Measurements from ENCODE around the gene DYNC1I2. TPM values are rescaled to one million over a fixed set of nuclear protein-coding genes. Genes with fewer than 3 reads are reported as not detected.
A peak's percentile ranks its signal among the peaks of the same experiment; 100 is the strongest.
"Not testable (repeated sequence)": the region's sequence is repeated elsewhere in the genome, so short reads cannot be mapped to it uniquely, and the experiment has no call there.

The DYNC1I2 gene
- total RNA-seq, 1 experiment from 2014 or later, result 66.9 TPM

DNA sequence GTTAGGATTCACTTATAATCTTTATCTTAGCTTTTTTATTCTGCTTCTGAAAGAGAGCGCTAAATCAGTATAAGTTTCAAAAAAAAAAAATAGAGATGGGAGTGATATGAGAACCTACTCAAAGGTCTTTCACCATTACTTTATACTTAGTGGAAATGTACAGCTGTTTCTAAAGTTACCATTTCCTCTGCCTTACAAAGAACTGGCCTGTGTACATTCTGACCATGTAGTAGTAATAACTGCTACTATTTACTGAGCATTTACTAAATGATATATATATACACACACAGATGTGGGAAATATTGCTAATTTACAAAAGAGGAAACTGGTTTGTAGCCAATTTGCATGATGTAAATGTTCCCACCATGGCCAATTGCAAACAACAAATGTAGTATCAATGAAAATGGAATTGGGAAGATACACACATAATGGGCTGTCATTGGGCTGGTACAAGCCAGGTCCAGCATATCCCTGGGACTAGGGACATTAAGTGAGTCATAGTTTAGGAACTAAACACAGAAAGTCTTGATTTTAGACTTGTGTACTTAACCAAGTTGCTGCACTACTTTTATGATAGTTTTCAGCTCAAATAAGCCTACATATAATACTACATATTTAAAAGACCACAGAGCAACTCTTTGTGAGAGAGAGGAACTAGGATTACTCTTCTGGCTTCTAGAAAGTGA, 67.1 kb downstream of the DYNC1I2 start:
- DNase-seq (ENCODE audit: low read depth, low spot score), result no peak
- in situ Hi-C loops (cut with HindIII; ENCODE audit: low pct_unique_long_range_greater_than_20kb, low sequenced_read_pairs), result no loop called here

GRCh38 chr2:171758762-171759161, 71.5 kb downstream of the DYNC1I2 start:
- DNase-seq (ENCODE audit: low read depth, low spot score); in situ Hi-C loops (cut with HindIII; ENCODE audit: low pct_unique_long_range_greater_than_20kb, low sequenced_read_pairs): not testable (repeated sequence)

GRCh38 chr2:171761176-171761575, 73.9 kb downstream of the DYNC1I2 start:
- in situ Hi-C loops (cut with HindIII; ENCODE audit: low pct_unique_long_range_greater_than_20kb, low sequenced_read_pairs); DNase-seq (ENCODE audit: low read depth, low spot score): not testable (repeated sequence)

- in situ Hi-C loops (cut with HindIII; ENCODE audit: low pct_unique_long_range_greater_than_20kb, low sequenced_read_pairs), result no loop called here
- no peak for DNase-seq (ENCODE audit: low read depth, low spot score)
Observed at GRCh38 chr2:171762879-171763573, 75.8 kb downstream of the DYNC1I2 start.

GRCh38 chr2:171763602-171764001, 76.3 kb downstream of the DYNC1I2 start:
- DNase-seq (ENCODE audit: low read depth, low spot score), result no peak

GRCh38 chr2:171771463-171771862, 84.2 kb downstream of the DYNC1I2 start:
- DNase-seq (ENCODE audit: low read depth, low spot score), result no peak
- in situ Hi-C loops (cut with HindIII; ENCODE audit: low pct_unique_long_range_greater_than_20kb, low sequenced_read_pairs), result no loop called here

More at GRCh38 chr2:171763602-171764001, 76.3 kb downstream of the DYNC1I2 start:
- in situ Hi-C loops (cut with HindIII; ENCODE audit: low pct_unique_long_range_greater_than_20kb, low sequenced_read_pairs), result no loop called here

DNA sequence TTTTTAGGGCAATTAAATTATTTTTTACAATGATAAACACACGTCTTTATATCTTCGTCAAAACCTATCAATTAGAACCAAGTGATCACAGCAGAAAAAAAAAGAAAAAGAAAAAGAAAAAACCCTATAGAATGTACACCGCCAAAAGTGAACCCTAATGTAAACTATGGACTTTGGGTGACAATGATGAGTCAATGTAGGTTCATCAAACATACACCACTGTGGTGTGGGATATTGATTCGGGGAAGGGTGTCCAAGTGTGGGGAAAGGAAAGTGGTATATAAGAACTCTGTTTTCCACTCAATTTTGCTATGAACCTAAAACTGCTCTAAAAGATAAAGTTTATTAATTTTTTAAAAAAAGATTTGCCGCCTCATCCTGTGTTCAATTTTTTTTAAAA, 85.1 kb downstream of the DYNC1I2 start:
- in situ Hi-C loops (cut with HindIII; ENCODE audit: low pct_unique_long_range_greater_than_20kb, low sequenced_read_pairs), result no loop called here
- DNase-seq (ENCODE audit: low read depth, low spot score), result no peak

GRCh38 chr2:171774581-171774980, 87.3 kb downstream of the DYNC1I2 start:
- in situ Hi-C loops (cut with HindIII; ENCODE audit: low pct_unique_long_range_greater_than_20kb, low sequenced_read_pairs), result not testable (repeated sequence)

DNA sequence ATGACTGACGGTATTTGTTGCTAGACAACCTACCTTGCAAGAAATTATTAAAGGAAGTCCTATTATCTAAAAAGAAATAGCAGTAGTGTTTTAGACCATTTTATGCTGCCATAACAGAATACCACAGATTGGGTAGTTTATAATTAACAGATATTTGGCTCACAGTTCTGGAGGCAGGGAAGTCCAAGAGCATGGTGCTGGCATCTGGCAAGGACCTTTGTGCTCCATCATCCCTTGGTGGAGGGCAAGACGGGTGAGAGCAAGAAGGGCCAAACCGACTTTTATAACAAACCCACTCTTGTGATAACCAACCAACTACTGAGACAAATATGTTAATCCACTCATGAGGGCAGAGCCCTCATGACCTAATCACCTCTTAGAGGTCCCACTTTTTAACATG, 91.2 kb downstream of the DYNC1I2 start:
- in situ Hi-C loops (cut with HindIII; ENCODE audit: low pct_unique_long_range_greater_than_20kb, low sequenced_read_pairs), result no loop called here
- DNase-seq (ENCODE audit: low read depth, low spot score), result no peak

More at GRCh38 chr2:171774581-171774980, 87.3 kb downstream of the DYNC1I2 start:
- DNase-seq (ENCODE audit: low read depth, low spot score), result not testable (repeated sequence)

DNA sequence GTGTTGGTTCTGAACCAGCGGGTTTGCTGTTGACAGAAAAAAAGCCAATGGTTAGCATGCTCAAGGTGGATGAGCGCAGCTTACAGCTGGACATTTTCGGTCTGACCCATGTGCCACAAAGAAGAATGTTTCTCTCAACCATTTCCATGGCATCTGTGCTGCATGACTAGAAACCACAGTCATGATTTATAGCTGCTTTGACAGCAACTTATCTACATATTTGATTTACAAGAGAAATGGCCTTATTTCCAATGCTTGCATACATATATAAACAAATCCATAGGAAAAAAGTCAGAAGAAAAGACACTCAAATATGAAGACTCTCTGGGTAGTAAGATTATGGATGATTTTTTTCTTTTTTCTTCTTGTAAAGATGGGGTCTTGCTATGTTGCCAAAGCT, 98.2 kb downstream of the DYNC1I2 start:
- in situ Hi-C loops (cut with HindIII; ENCODE audit: low pct_unique_long_range_greater_than_20kb, low sequenced_read_pairs), result no loop called here
- DNase-seq (ENCODE audit: low read depth, low spot score), result no peak

- in situ Hi-C loops (cut with HindIII; ENCODE audit: low pct_unique_long_range_greater_than_20kb, low sequenced_read_pairs), result no loop called here
- no peak for DNase-seq (ENCODE audit: low read depth, low spot score)
Observed at GRCh38 chr2:171787333-171788072, 100.2 kb downstream of the DYNC1I2 start.

DNA sequence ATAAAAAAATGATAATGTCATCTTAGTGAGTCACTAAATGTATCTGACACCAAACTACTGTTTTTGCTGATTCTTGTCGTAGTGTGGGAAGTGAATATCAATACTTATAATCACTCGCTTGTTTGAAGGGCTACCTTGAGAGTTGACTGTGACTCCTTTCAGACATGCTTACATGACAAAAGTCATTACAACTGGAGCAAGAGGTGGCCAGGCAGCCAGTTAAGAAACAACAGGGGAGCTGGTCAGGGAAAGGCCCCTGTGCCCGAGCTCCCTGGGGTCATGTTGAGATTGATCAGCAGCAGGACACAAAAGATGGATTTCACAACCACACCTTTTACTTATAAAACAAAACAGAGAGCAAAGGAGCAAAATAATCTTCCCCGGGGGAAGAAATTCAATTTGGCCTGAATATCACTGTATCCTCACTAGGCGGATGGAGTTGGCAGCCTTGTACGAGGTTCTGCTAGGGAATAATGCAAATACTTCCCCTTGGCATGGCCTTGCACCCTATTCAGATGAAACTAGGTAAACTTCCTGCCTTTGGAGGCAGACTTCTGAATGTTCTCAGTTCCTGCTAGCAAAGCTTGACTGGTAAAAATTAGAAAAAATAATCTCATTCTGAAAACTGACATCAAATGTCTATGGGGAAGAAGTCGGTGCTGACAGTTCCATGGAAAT, 101.2 kb downstream of the DYNC1I2 start:
- in situ Hi-C loops (cut with HindIII; ENCODE audit: low pct_unique_long_range_greater_than_20kb, low sequenced_read_pairs), result no loop called here
- no peak for DNase-seq (ENCODE audit: low read depth, low spot score)

DNA sequence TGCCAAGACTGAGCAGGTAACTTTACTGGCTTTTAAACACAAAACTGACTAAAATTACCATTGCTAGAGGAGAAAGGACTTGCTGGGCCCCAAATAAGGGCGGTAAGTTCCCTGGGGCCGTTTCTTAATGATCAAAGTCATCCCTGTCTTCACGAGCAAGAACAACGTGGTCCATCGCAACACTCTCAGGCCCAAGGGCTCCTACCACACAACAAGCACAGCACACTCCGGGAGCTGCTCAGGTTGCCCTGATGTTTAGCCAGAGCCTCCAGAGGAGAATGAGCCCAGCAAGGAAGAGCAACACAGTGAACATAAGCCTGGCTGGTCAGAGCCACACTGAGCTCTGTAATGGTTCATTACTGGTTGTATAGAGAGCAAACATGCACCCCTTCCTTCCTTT, 102.7 kb downstream of the DYNC1I2 start:
- no peak for DNase-seq (ENCODE audit: low read depth, low spot score)
- in situ Hi-C loops (cut with HindIII; ENCODE audit: low pct_unique_long_range_greater_than_20kb, low sequenced_read_pairs), result no loop called here

GRCh38 chr2:171791361-171791760, 104.1 kb downstream of the DYNC1I2 start:
- no peak for DNase-seq (ENCODE audit: low read depth, low spot score)

GRCh38 chr2:171792157-171792556, 104.9 kb downstream of the DYNC1I2 start:
- DNase-seq (ENCODE audit: low read depth, low spot score), result no peak
- in situ Hi-C loops (cut with HindIII; ENCODE audit: low pct_unique_long_range_greater_than_20kb, low sequenced_read_pairs), result no loop called here

More at GRCh38 chr2:171791361-171791760, 104.1 kb downstream of the DYNC1I2 start:
- in situ Hi-C loops (cut with HindIII; ENCODE audit: low pct_unique_long_range_greater_than_20kb, low sequenced_read_pairs), result no loop called here

DNA sequence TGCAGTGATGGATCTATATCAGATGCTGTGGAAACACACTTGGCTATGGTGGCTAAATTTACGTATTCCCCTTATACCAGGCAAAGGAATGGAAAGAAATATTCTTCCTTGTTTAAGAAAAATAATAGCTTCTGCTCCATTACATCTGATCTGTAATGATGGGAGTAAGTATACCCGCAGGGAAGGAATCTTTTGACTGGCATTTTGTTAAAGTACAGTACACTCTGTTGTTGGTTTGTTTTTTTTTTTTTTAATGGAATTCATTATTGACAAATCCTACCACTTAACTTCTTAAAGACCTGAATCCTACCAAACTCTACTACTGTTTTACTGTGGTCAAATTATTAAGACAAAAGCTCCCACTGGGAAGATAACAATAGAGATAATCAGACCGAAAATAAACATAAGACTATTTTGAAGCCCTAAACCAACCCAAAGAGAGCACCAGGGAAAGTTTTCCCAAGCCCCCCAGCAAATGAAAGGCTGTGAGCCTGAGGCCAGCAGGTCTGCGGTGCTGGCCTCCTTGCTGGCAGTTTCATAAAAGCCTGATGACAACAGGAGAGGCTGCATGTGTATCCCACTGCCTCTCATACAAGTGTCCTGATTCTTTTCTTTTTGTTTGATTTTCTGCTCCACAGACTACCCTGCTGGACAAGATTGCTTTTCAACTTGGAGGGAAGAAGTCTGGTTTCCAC, 105.8 kb downstream of the DYNC1I2 start:
- in situ Hi-C loops (cut with HindIII; ENCODE audit: low pct_unique_long_range_greater_than_20kb, low sequenced_read_pairs), result no loop called here

More for the DNA sequence above, 105.8 kb downstream of the DYNC1I2 start:
- peak; percentile 42 for DNase-seq (ENCODE audit: low read depth, low spot score)
